ENCODE data around the gene PTPRA. TPM values are rescaled to one million over a fixed set of nuclear protein-coding genes. Genes with fewer than 3 reads are reported as not detected.

The PTPRA gene
- total RNA-seq, 6 experiments from 2014 or later = 15.7 to 22.1 (median 18.6) TPM

- no peak overlapping the region for H3K4me3 ChIP-seq
- 100% methylated on average over 1 of the region's 2 CpGs for WGBS (ENCODE audit: insufficient coverage, low coverage, low lambda C conversion rate, missing lambda C conversion rate)
- peaks cover 0 to 16% (median 6%) of the 10 kb centered on the region in 4 donors for H3K36me3 ChIP-seq
- TF ChIP-seq POLR2A (IDR thresholded peaks at IDR 0.05) (no peak), CTCF (IDR thresholded peaks at IDR 0.05) (no peak)
- no peak for ATAC-seq
- DNase-seq = no peak
- no peak overlapping the region for H3K27ac ChIP-seq
- H3K4me1 ChIP-seq = no peaks in the 10 kb centered on the region
- no peaks in the 10 kb centered on the region for H3K27me3 ChIP-seq
- intact Hi-C loops (cut with DNase I) = loop anchor here in 1 of 2 donors (10.0 kb wide), 1 partner anchor 248 kb away; no protein-coding TSS in a partner anchor
- no peaks in the 10 kb centered on the region for H3K9me3 ChIP-seq
These were observed 120.0 kb downstream of the PTPRA start for GRCh38 chr20:2993250-2993649.

- no peak for TF ChIP-seq CTCF (IDR thresholded peaks at IDR 0.05)
- no peak for TF ChIP-seq POLR2A (IDR thresholded peaks at IDR 0.05)
- H3K9me3 ChIP-seq = no peaks in the 10 kb centered on the region
- intact Hi-C loops (cut with DNase I) = loop anchor here in 1 of 2 donors (10.0 kb wide), 1 partner anchor 251 kb away; no protein-coding TSS in a partner anchor
- H3K36me3 ChIP-seq = peaks cover 0 to 5% (median 2%) of the 10 kb centered on the region in 4 donors
- no peak overlapping the region for H3K27ac ChIP-seq
- H3K4me1 ChIP-seq = no peaks in the 10 kb centered on the region
- DNase-seq (no peak), ATAC-seq (no peak)
- H3K4me3 ChIP-seq = no peak overlapping the region
- H3K27me3 ChIP-seq = no peaks in the 10 kb centered on the region
- WGBS (ENCODE audit: insufficient coverage, low coverage, low lambda C conversion rate, missing lambda C conversion rate) = 76% methylated on average over 2 of the region's 2 CpGs
These were observed 122.5 kb downstream of the PTPRA start for GRCh38 chr20:2995796-2996195.

- DNase-seq = no peak
- ATAC-seq = no peak
- Histone ChIP-seq H3K27me3 (no peaks in the 10 kb centered on the region), H3K36me3 (peaks cover 0 to 4% (median 0%) of the 10 kb centered on the region in 4 donors), H3K9me3 (no peaks in the 10 kb centered on the region), H3K4me3 (no peak overlapping the region), H3K27ac (no peak overlapping the region), H3K4me1 (no peaks in the 10 kb centered on the region)
- intact Hi-C loops (cut with DNase I) = loop anchor here in 1 of 2 donors (10.0 kb wide), 1 partner anchor 254 kb away; no protein-coding TSS in a partner anchor
- TF ChIP-seq CTCF (IDR thresholded peaks at IDR 0.05) = no peak
- no peak for TF ChIP-seq POLR2A (IDR thresholded peaks at IDR 0.05)
These were observed 125.4 kb downstream of the PTPRA start for GRCh38 chr20:2998728-2999127.

- DNase-seq (no peak), ATAC-seq (peak; percentile 48 to 95 (median 80))
- H3K9me3 ChIP-seq = no peaks in the 10 kb centered on the region
- no peak overlapping the region for H3K4me3 ChIP-seq
- H3K27ac ChIP-seq = no peak overlapping the region
- TF ChIP-seq CTCF (IDR thresholded peaks at IDR 0.05) (peak; percentile 6 to 74 (median 54)), POLR2A (IDR thresholded peaks at IDR 0.05) (no peak)
- peaks cover 0 to 6% (median 1%) of the 10 kb centered on the region in 4 donors for H3K36me3 ChIP-seq
- intact Hi-C loops (cut with DNase I) = no loop called here
- no peaks in the 10 kb centered on the region for H3K27me3 ChIP-seq
- no peaks in the 10 kb centered on the region for H3K4me1 ChIP-seq
- 30% methylated on average over 7 of the region's 7 CpGs for WGBS (ENCODE audit: insufficient coverage, low coverage, low lambda C conversion rate, missing lambda C conversion rate)
These were observed 127.7 kb downstream of the PTPRA start for GRCh38 chr20:3000852-3001523.

Data from right lobe of liver (tissue), 6 donors.